Ishikawa (cell line): Measurements from ENCODE around the gene R3HDM1.

Experiments
- CEBPB ChIP-seq: IDR thresholded peaks from 2 replicates; pipeline ENCODE4 v1.6.1; 2012
- CREB1 ChIP-seq: IDR thresholded peaks from 2 replicates; pipeline ENCODE4 v1.6.1; 2012; ENCODE audit warnings: low read depth
- EGR1 ChIP-seq: IDR thresholded peaks from 2 replicates; pipeline ENCODE4 v1.6.1; 2012
- EP300 ChIP-seq: IDR thresholded peaks from 2 replicates; pipeline ENCODE4 v1.6.1; 2012; ENCODE audit warnings: borderline replicate concordance
- FOXM1 ChIP-seq: IDR thresholded peaks from 2 replicates; pipeline ENCODE4 v1.6.1; 2012; ENCODE audit warnings: low read depth, borderline replicate concordance
- NFIC ChIP-seq: IDR thresholded peaks from 2 replicates; pipeline ENCODE4 v1.6.1; 2012
- RAD21 ChIP-seq: IDR thresholded peaks from 2 replicates; pipeline ENCODE4 v1.6.1; 2012; ENCODE audit warnings: low read depth
- TAF1 ChIP-seq: IDR thresholded peaks from 2 replicates; pipeline ENCODE4 v1.6.1; 2012; ENCODE audit warnings: low read depth, mild to moderate bottlenecking
- TCF12 ChIP-seq: IDR thresholded peaks from 2 replicates; pipeline ENCODE4 v1.6.1; 2012; ENCODE audit warnings: low read depth
- TEAD4 ChIP-seq: IDR thresholded peaks from 2 replicates; pipeline ENCODE4 v1.6.1; 2012
- YY1 ChIP-seq: IDR thresholded peaks from 2 replicates; pipeline ENCODE4 v1.6.1; 2012; ENCODE audit warnings: low read depth
- ZBTB7A ChIP-seq: IDR thresholded peaks from 2 replicates; pipeline ENCODE4 v1.6.1; 2012; ENCODE audit warnings: low read depth
- TF ChIP-seq, protein P1 (sequence below): IDR thresholded peaks from 2 replicates; pipeline ENCODE4 v1.6.1; 2012
- TF ChIP-seq, protein P2 (sequence below): IDR thresholded peaks from 2 replicates; pipeline ENCODE4 v1.6.1; 2012; ENCODE audit warnings: low read depth, mild to moderate bottlenecking
- TF ChIP-seq, protein P3 (sequence below): IDR thresholded peaks from 2 replicates; pipeline ENCODE4 v1.6.1; 2012

Gene R3HDM1

DNA sequence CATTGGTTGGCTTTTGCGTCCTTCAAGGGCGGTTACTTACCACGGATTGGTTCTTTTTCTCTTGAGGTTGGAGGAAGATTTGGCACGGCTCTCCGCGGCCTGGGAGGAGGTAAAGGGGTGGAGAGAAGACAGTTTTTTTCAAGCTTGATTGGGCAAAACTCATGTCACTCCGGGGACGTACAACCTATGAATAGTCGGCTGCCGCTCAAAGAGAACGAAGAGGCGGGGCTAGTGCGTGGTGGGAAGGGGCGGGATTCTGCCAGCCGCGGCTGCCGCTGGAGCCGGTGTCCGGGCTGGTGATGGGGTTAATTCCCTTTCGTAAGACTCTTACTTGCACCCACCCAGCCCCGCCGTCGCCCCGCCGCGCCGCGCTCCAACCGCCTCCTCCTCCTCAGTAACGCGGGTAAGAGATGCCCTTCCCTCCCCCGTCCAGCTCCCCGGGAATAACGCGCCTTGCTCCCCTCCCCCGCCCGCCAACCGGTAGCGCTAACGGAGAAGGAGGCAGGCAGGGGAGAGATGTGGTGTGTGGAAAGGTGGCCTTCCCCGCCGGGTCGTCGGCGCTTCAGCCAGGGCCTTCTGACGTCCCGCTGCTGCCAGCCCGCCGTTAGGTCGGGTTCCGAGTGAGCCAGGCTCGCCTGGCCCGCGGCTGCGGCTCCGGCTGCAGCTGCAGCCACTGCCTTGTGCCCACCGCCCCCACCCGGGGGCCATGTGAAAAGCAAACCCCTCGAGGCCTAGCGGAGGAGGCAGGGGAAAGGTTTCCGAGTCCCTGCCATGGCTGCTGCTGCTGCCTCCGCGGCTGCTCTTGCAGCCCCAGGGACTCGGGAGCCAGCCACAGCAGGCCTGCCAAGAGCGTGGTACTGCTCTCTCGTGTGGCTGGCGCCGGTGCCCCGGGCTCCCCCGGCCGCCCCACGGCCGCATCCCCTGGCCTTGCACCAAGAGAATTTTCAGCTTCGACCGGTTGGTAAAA, at the start of gene R3HDM1:
R3HDM1 (plus strand) TSS at position 254 of the 967 bp plus-strand sequence. CDS start 73,362 bp downstream, outside the sequence.
- TF ChIP-seq FOXM1 (no peak), ZBTB7A (peak; percentile 92), NFIC (peak; percentile 50; the same call in 1 of the 2 replicates), TCF12 (no peak), CEBPB (no peak), TAF1 (peak; percentile 49)
- TF ChIP-seq, protein P1, sequence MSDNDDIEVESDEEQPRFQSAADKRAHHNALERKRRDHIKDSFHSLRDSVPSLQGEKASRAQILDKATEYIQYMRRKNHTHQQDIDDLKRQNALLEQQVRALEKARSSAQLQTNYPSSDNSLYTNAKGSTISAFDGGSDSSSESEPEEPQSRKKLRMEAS = peak; percentile 54

DNA sequence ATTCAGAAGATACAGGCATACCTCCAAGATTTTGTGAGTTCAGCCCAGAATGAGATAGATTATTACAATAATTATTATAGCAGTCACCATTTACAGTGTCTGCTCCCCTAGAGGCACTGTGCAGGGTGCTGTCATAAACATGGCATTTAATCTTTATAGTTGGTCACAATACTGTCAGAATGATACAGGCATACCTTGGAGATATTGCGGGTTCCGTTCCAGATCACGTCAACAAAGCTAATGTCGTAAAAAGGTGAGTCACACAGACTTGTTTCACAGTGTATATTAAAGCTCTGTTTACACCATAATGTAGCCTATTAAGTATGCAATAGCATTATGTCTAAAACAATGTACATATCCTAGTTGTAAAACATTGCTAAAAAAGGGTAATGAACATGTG, 45.8 kb upstream of the R3HDM1 start:
- TF ChIP-seq TEAD4 = no peak
- no peak for TF ChIP-seq CREB1
- TF ChIP-seq, protein P2, sequence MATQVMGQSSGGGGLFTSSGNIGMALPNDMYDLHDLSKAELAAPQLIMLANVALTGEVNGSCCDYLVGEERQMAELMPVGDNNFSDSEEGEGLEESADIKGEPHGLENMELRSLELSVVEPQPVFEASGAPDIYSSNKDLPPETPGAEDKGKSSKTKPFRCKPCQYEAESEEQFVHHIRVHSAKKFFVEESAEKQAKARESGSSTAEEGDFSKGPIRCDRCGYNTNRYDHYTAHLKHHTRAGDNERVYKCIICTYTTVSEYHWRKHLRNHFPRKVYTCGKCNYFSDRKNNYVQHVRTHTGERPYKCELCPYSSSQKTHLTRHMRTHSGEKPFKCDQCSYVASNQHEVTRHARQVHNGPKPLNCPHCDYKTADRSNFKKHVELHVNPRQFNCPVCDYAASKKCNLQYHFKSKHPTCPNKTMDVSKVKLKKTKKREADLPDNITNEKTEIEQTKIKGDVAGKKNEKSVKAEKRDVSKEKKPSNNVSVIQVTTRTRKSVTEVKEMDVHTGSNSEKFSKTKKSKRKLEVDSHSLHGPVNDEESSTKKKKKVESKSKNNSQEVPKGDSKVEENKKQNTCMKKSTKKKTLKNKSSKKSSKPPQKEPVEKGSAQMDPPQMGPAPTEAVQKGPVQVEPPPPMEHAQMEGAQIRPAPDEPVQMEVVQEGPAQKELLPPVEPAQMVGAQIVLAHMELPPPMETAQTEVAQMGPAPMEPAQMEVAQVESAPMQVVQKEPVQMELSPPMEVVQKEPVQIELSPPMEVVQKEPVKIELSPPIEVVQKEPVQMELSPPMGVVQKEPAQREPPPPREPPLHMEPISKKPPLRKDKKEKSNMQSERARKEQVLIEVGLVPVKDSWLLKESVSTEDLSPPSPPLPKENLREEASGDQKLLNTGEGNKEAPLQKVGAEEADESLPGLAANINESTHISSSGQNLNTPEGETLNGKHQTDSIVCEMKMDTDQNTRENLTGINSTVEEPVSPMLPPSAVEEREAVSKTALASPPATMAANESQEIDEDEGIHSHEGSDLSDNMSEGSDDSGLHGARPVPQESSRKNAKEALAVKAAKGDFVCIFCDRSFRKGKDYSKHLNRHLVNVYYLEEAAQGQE = no peak
- TF ChIP-seq, protein P1 = no peak

DNA sequence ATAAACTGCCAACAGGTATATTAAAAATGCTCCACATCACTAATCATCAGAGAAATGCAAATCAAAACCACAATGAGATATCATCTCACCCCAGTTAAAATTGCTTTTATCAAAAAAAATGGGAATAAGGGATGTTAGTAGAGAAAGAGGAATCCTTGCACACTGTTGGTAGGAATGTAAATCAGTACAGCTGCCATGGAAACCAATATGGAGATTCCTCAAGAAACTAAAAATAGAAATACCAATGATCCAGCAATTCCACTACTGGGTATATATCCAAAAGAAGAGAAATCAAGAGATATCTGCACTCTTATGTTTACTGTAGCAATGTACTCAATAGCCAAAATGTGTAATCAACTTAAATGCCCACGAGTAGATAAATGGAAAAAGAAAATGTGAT, 40.9 kb upstream of the R3HDM1 start:
- TF ChIP-seq YY1 = no peak
- TF ChIP-seq EGR1 = no peak
- no peak for TF ChIP-seq TCF12
- TF ChIP-seq ZBTB7A = no peak
- TF ChIP-seq CREB1 = no peak
- TF ChIP-seq NFIC = no peak
- TF ChIP-seq, protein P3, sequence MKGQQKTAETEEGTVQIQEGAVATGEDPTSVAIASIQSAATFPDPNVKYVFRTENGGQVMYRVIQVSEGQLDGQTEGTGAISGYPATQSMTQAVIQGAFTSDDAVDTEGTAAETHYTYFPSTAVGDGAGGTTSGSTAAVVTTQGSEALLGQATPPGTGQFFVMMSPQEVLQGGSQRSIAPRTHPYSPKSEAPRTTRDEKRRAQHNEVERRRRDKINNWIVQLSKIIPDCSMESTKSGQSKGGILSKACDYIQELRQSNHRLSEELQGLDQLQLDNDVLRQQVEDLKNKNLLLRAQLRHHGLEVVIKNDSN = no peak
- TF ChIP-seq TAF1 = no peak
- TF ChIP-seq TEAD4 = no peak
- no peak for TF ChIP-seq CEBPB
- TF ChIP-seq, protein P2 = no peak
- no peak for TF ChIP-seq FOXM1
- no peak for TF ChIP-seq EP300
- TF ChIP-seq, protein P1 = no peak
- TF ChIP-seq RAD21 = no peak

DNA sequence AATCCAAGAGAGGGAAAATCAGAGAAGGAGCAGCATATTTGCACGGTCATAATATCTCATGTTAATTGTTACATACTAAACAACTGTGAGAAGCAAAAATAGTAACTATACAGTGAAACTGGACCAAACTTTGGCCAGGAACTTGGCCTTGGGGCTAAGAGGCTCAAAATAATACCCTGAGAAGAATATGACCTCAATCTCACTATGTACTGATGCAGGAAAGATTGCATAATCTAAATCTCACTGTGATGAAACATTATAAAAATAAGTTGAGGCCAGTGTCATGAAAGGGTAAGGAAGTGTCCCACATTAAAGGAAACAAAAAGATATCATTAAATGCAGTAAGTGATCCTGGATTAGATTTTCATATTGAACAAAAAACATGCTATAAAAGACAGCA, 36.8 kb upstream of the R3HDM1 start:
- TF ChIP-seq RAD21 (no peak), FOXM1 (no peak), YY1 (no peak), CEBPB (no peak)
- TF ChIP-seq, protein P3 = no peak
- TF ChIP-seq, protein P1 = no peak

DNA sequence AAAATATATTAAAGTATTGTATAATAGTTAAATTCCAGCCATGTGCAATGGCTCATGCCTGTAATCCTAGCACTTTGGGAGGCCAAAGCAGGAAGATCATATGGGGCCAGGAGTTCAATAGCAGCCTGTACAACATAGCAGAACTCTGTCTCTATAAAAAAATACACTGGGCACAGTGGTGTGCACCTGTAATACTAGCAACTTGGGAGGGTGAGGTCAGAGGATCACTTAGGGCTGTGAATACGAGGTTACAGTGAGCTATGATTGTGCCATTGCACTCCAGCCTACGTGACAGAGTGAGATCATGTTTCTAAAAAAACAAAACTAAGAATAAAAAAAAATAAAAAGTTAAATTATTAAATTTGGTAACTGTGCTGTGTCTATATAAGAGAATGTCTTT, 36.4 kb upstream of the R3HDM1 start:
- TF ChIP-seq, protein P3 = no peak
- TF ChIP-seq FOXM1 (no peak), TEAD4 (no peak), YY1 (no peak), EP300 (no peak)
- TF ChIP-seq, protein P2 = no peak
- TF ChIP-seq, protein P1 = no peak
